Islet of Langerhans (tissue), 1 donor: Measurements from ENCODE around the gene CLEC16A.
"Not testable (repeated sequence)": the region's sequence is repeated elsewhere in the genome, so short reads cannot be mapped to it uniquely, and the experiment has no call there.

Source experiments
- FAIRE-seq: peaks from one replicate; lab custom pipeline; 2011; peaks lifted over from hg19 to GRCh38; lab: Jason Lieb, UNC

The CLEC16A gene

GRCh38 chr16:10926094-10926493 lies 18.3 kb upstream of the CLEC16A start:
- no peak for FAIRE-seq

GRCh38 chr16:10926867-10927266 lies 17.5 kb upstream of the CLEC16A start:
- no peak for FAIRE-seq

- no peak for FAIRE-seq
These were observed 16.8 kb upstream of the CLEC16A start for GRCh38 chr16:10927497-10928112.

GRCh38 chr16:10929097-10929496 lies 15.3 kb upstream of the CLEC16A start:
- FAIRE-seq: not testable (repeated sequence)

- FAIRE-seq: no peak
These were observed 14.3 kb upstream of the CLEC16A start for GRCh38 chr16:10929853-10930754.

- FAIRE-seq: no peak
These were observed 13.6 kb upstream of the CLEC16A start for GRCh38 chr16:10930755-10931093.

GRCh38 chr16:10931134-10931533 lies 13.2 kb upstream of the CLEC16A start:
- no peak for FAIRE-seq

- no peak for FAIRE-seq
These were observed 12.3 kb upstream of the CLEC16A start for GRCh38 chr16:10931977-10932632.

- no peak for FAIRE-seq
These were observed 11.2 kb upstream of the CLEC16A start for GRCh38 chr16:10932959-10933710.

- FAIRE-seq: no peak
These were observed 10.5 kb upstream of the CLEC16A start for GRCh38 chr16:10933865-10934264.

GRCh38 chr16:10934325-10935107 lies 9.8 kb upstream of the CLEC16A start:
- FAIRE-seq: no peak

- FAIRE-seq: no peak
These were observed 9.0 kb upstream of the CLEC16A start for GRCh38 chr16:10935226-10935915.

GRCh38 chr16:10936272-10936984 lies 7.9 kb upstream of the CLEC16A start:
- no peak for FAIRE-seq

- no peak for FAIRE-seq
These were observed 7.1 kb upstream of the CLEC16A start for GRCh38 chr16:10937068-10937859.

- no peak for FAIRE-seq
These were observed 6.0 kb upstream of the CLEC16A start for GRCh38 chr16:10938321-10938720.

- no peak for FAIRE-seq
These were observed 5.3 kb upstream of the CLEC16A start for GRCh38 chr16:10938796-10939648.

GRCh38 chr16:10939649-10940234 lies 4.6 kb upstream of the CLEC16A start:
- FAIRE-seq: no peak

- no peak for FAIRE-seq
These were observed 3.8 kb upstream of the CLEC16A start for GRCh38 chr16:10940501-10941079.
